HG03175 (cell line): ENCODE measurements around the gene FAM174C.
"Not testable (repeated sequence)": the region's sequence is repeated elsewhere in the genome, so short reads cannot be mapped to it uniquely, and the experiment has no call there.

Experiments
- ATAC-seq: cut with Tn5 transposase; IDR thresholded peaks from one replicate; pipeline ENCODE4 v1.9.1; 2021; ENCODE audit warnings: mild to moderate bottlenecking, moderate library complexity; ENCODE audit not compliant: unreplicated experiment

Gene FAM174C

DNA sequence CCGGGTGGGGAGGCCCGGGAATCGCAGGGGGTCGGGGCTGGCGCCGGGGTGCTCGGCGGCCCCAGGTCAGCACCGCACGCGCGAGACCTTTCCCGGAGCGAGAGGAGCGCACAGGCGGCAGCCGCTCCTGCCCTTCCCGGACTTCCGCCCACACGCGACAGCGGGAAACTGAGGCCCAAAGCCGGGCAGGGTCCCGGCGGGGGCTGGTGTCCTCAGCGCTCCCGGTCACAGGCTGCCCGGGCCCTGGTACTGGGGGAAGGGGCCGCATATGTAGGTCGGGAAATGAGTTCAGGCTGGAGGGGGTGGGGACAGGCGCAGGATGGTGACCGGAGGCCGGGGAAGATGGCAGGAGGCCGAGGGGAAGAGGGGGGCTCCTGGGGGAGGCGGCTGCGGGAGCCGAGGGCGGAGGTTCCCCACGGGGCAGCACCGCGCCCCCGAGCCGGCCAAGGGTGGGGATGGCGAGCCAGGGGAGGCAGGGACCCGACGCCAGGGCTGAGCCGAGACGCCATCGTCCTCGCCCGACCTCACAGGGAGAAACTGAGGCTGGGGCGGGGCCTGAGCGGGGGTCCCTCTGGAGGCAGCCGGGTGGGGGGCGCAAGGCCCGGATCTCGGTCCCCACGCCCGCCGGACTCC, 38.2 kb upstream of the FAM174C start:
- ATAC-seq: no peak

DNA sequence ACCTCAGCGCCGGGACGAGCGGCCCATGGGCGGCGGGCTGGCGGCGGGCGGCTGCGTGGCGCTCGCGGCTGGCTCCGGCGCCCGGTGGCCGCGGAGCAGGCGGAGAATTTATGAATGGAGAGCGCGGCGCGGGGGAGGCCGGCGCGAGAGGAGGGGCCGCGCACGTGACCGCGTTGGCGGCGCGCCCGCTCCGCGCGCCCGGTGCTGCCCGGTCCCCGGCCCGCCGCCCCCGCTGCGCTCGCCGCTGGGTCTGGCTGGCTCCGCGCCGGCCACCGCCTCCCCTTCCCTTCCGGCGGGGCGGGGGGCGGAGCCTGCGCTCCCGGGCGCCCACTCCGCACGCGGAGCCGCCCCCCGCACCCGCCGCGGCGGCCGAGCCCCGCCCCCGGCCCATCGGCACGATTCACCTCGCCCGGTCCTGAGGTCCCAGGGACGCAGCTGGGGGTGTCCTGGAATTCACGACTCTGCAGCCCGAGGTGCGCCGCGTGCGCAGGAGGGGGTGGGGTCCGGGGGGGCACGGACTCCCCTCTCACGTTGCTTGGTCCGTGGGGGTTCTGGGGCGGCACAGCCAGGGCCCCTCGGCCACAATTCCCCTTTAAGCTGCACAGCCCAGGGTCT, 37.5 kb upstream of the FAM174C start, which contains the start of gene CBARP:
TSS of gene CBARP (minus strand) at position 252 of the 615 bp plus-strand sequence. CDS start 1,905 bp downstream, outside the sequence.
- no peak for ATAC-seq

DNA sequence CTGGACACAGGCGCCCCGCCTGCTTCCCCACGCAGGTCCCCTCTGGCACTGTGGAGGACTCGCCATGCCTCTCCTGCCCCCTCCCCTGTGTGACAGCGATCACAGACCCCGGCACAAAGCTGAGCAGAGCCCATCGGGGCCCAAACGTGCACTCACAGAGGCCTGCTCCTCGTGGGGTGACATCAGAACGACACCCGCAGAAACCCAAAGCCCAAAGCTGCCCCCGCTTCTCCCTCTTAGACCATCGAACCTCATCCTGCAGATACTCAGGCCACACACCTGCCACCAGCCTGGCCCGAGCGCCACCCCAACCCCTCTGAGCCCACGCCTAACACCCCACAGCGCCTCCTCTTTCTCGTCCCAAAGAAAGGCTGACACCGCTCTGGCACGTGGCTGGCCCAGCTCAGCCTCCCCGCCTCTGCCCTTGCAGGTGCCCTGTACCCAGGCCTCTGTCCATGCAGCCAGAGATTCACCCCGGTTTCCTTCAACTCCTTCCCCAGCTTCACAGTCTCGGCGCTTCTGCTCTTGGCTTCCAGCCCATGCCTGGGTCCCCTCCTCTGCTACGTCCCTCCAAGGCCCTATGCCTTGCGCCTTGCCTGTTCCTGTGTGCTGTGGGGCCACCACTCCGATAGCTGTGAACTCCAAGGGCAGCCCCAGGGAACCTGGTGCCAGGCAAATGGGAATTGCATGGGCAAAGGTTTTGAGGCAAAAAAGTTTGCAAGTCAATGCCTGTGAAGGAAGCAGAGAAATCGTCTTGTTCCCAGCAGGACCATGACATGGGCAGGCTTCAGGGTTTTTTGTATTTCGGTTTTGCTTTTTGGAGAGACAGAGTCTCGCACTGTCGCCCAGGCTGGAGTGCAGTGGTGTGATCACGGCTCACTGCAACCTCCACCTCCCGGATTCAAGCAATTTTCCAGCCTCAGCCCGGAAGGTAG, 36.7 kb upstream of the FAM174C start:
- no peak for ATAC-seq

DNA sequence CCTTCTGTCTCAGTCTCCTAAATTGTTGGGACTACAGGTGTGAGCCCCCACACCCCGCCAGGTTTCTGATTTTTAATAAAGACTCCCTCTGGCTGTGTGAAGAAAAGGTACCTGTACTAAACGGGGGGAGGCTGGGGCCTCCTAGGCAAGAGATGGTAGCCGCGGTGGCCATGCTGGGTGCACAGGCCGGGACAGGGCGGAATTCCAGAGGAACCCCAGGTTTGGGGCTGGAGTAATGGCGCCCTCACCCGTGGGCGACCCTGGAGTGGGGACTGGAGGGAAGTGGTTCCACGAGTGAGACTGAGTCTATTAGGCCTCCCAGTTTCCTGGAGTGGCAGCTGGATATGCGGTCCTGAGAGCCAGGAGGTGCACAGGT, 35.9 kb upstream of the FAM174C start:
- ATAC-seq: no peak

DNA sequence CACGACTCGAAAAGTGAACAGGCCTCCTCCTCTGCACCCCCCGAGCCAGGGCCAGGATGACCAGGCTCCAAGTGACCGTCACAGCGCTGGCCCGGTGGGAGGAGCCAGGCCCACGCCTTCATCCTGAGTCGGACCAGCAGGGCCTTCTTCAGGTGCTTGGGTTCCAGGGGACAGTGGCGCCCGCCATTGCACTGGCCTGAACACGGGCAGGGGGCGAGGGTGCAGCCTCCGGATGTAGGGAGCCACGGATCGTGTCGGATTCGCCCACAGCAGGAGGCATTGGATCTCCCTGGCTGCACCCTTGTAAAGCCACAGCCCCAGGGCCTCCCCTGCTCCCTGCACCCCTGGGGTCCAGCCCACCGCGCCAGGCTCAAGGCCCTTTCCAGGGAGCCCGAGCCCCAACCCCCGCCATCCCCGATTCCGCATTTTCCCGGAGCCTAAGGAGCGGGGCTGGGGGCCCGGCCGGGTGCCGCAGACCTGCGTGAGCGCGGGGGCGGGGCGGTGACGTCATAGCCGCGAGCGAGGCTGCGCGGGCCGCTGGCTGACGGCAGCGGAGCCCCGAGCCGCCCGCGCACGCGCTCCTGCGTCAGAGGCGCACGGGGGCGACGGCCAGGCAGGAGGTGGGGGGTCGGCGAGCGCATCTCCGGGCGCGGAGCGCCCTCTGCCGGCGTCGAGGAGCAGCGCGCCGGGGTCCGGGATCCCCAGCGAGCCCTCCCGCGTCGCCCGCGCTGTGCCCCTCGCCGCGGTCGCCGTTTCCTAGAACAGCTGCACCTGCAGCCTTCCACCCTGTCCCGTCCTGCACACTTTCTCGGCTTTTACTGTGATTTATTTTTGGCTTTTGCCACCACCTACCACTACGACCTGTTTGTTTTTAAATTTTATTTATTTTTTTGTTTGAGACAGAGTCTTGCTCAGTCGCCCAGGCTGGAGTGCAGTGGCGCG, 35.3 kb upstream of the FAM174C start:
- peak; percentile 43 for ATAC-seq

DNA sequence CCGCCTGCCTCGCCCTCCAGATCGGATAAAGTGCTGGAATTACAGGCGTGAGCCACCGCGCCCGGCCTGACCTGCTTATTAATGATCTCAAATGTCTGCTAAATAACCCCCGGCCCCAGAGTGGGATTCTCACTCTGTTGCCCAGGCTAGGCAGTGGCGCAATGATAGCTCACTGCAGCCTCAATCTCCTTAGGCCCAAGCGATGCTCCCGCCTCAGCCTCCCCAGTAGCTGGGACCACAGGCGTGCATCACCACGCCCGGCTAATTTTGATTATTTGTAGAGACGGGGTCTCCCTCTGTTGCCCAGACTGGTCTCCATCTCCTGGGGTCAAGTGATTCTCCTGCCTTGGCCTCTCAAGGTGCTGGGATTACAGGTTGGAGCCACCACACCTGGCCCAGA, 34.4 kb upstream of the FAM174C start:
- ATAC-seq: no peak

DNA sequence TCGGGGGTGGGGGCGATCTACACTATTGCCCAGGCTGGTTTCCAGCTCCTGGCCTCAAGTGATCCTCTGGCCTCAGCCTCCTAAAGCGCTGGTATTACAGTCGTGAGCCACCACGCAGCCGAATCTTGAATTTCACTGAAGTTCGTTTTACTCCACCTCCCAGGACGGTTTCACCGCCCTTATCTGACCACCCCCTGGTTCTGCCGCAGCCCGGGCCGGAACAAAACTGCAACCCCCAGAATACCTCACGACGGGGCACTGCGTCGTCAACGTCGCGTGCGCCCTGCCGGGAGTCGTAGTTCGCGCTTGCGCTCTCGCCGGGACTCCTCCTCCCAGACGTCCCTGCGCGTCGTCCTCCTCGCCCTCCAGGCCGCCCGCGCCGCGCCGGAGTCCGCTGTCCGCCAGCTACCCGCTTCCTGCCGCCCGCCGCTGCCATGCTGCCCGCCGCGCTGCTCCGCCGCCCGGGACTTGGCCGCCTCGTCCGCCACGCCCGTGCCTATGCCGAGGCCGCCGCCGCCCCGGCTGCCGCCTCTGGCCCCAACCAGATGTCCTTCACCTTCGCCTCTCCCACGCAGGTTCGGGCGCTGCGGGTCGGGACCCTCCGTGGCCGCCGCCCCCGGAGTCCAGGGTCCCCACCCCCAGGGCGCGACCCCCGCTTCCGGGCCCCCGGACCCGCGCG, 33.8 kb upstream of the FAM174C start, which contains the start of gene ATP5F1D:
TSS of gene ATP5F1D (plus strand) at position 335 of the 679 bp plus-strand sequence. CDS start at position 435, 100 bp downstream.
- peak; percentile 48 for ATAC-seq

DNA sequence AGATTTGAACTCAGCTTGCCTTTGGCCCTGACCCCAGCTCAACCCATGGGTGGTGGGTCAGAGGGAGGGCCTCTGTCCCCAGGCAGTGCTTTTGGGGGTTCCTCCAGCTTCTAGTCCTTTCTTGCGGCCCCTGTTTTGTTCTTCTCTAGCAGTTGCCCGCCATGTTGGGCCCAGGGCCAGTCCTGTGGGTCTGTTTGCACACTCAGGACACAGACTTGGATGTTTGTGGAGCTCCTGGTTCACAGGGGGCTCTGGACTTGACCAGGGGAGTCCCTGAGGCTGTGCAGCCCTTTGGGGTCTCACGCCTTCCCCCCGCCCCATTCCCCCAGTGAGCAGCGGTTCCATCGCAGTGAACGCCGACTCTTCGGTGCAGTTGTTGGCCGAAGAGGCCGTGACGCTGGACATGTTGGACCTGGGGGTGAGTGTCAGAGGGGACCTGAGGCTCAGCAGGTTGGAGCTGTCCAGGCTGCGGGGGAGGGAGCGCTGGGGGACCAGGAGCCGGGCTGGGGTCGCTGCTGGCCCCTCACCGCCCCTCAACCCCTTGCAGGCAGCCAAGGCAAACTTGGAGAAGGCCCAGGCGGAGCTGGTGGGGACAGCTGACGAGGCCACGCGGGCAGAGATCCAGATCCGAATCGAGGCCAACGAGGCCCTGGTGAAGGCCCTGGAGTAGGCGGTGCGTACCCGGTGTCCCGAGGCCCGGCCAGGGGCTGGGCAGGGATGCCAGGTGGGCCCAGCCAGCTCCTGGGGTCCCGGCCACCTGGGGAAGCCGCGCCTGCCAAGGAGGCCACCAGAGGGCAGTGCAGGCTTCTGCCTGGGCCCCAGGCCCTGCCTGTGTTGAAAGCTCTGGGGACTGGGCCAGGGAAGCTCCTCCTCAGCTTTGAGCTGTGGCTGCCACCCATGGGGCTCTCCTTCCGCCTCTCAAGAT, 31.3 kb upstream of the FAM174C start:
- ATAC-seq: peak; percentile 23

DNA sequence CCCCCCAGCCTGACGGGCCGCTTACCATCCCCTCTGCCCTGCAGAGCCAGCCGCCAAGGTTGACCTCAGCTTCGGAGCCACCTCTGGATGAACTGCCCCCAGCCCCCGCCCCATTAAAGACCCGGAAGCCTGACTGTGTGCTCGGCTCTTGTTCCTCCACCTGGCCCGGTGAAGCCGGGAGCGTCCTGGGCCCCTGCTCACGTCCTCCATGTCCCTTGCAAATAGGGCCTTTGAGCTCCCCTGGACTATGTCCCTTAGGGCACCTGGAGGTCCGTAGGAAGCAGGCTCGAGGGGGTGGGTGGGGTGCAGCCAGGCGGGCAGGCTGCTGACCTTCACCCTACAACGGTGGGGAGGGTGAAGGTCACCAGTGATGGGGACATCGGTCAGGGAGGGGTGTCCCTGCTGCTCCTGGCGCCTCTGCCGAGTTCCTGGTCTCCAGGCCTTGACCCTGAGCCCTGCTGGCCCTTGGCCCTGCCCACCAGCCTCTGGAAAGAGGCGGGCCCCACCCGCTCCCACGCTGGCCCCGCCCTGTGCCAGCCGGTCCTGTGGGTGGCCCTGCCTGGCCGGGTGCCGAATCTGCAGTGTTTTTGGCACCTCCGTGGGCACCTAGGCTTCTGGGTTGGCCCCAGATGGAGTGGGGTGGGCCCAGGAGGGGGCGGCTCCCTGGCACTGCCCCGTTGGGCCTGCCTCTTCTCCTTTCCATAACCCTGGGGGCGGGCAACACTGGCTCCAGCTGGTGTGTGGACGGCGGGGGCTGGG, 30.5 kb upstream of the FAM174C start:
- ATAC-seq: no peak

DNA sequence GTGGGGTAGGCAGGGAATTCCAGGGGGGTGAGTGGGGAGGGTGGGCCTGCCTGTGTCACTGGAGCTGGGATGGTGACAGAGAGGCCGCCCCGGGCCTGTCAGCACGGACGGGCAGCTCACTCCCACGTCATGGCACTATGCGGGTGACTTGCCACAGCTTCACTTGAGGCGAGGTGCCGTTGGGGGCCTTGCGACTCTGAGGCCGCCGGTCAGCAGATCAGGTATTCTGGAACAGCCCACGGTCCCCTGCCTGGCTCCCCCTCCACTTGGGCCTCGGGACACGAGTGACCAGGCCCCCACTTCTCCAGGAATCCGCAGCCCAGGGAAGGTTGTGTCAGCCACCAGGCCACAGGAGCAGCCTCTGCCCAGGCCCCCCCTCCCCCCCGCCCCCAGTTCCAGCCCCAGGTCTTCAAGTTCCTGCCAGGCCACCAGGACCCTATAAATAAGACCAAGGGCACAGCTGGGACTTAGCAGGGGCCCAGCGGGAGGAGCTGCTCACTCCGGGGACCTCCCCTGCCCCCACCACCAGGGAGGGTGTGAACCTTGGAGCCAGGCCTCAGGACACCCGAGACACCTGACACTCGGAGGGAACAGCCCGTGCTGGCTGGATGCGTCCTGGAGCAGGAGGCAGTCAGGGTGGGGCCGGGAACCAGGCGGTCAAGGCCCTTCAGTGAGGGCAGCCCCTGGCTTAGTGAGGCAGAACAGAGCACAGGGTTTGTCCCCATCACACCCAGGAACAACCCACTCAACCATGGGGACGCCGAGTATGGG, 29.7 kb upstream of the FAM174C start:
- no peak for ATAC-seq

DNA sequence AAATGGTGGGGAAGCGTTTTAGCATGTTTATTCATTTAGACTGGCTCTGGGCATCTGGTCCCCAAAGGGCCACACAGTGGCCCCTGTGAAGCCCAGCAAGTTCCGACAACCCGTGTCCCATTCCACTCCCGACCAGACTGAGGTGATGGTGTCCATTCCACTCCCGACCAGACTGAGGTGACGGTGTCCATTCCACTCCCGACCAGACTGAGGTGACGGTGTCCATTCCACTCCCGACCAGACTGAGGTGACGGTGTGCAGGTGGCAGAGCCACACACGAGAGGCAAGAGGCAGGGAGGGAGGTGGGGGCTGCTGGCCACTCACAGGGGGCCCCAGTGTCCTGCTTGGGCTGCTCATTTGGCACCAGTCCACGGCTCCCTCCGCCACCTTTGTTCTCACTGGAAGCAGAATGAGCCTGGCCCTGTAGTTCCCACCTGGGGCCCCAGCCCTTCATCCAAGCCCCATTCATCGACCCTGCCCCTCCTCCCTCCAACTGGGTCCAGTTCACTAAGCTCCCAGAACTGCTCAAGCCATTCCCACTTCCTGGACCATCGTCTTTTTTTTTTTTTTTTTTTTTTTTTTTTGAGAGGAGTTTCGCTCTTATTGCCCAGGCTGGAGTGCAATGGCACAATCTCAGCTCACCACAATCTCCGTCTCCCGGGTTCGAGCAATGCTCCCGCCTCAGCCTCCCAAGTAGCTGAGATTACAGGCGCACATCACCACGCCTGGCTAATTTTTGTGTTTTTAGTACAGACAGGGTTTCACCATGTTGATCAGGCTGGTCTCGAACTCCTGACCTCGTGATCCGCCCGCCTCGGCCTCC, 28.9 kb upstream of the FAM174C start:
- ATAC-seq: not testable (repeated sequence)

DNA sequence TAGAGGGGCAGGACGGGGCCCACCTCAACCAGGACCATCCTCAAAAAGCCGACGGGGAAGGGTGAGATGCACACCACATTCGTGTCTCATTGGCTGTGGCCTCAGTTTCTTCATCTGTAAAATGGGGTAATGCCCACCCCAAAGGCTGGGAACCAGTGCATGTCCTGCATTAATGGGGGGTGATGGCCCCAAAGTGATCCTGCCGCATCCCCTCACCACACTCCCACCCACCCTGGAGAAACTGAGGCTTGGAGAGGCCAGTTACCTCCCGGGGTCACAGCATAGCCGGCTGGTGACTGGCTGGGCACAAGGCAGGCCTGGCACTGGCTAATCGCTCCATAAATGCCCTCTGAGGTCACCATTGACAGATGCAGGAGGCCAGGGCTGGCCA, 27.6 kb upstream of the FAM174C start:
- ATAC-seq: no peak

DNA sequence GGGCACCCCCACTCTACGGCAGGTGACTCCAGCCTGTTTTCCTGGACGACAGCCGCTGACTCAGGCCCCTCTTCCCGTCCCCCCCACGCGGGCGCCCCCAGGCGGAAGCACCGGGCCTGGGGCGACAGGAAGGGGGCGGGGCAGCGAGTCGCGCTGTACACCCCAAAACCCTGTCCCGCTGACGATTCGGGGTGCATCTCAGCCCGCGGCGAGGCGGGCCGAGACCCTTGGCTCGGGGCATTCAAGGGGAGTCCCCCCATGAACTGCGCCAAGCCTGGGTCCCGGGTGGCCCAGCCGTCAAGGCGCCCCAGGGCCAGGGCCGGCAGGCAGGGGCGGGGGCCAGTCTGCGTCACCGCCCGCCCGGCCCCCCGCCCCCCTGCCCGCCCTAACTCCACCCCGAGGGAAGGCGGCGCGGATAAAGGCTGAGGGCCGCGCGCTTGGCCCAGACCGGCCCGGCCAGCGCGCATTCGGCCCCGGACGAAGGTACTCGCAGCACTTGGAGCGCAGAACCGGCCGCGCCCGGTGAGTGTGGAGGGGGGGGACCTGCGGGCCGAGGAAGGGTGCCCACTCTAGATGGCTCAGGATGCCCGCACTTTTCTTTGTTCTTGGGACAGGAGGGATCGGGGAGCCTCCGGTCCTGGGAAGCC, 27.1 kb upstream of the FAM174C start, which contains the start of gene MIDN:
TSS of gene MIDN (plus strand) at position 445 of the 647 bp plus-strand sequence. CDS start 1,714 bp downstream, outside the sequence.
- peak; percentile 11 for ATAC-seq

DNA sequence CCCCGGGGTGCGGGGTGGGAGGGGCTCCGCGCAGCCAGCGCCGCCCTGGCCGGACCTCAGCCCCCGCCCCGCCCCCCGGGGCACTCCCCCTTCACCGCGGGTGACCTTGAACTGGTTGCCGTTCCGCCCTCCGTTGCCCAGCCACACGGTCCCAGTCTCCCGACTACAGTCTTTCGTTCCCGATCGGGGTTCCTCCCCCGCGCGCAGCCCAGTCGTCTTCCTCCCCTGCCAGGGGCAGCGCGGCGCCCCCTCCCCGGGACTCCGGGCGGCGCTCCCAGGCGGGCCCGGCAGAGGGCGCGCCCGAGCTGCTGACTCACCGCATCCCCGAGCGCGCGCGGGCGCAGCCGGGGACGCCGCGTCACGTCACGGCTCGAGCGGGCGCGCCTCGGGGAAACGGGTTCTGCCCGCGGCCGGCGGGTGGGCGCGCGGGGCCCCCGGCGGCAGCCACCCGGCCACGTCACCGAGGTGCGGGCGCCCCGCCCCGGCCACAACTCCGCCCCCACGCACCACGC, 26.5 kb upstream of the FAM174C start:
- peak; percentile 24 for ATAC-seq

DNA sequence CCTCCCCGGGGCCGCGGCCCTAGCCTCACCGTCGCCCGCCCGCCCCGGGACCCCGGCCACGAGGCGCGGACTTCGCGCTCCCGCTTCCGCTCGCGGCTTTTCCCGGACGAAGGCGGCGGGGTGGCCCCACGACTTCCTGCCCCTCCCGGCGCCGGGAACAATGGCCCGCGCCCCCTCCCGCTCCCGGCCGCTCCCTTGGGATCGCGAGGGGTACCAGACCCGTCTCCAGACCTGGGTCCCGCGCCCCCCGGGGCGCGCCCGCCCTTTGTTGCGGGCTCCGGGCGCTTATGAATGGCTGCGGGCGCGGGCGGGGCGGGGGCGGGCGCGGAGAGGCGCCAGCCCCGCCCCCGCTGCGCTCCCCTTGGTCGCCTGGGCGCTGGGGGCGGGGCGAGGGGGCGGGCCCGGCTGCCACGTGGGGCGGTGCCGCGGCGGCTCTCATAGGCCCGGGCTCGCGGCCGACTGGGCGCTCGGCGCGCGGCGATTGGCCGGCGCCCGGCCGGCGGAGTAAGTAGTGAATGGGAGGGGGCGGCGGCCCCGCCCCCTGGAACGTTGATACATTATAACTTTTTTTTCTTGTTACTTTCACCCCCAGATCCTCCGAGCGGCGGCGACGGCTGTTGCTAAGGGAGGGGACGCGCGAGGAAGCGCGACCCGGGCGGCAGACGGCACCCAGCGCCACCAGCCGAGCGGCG, 25.9 kb upstream of the FAM174C start:
- peak; percentile 50 for ATAC-seq
